Measurements from ENCODE around the gene PCBP3. TPM values are rescaled to one million over a fixed set of nuclear protein-coding genes. Genes with fewer than 3 reads are reported as not detected.
"Not testable (repeated sequence)": the region's sequence is repeated elsewhere in the genome, so short reads cannot be mapped to it uniquely, and the experiment has no call there.

PCBP3 gene
- total RNA-seq, 1 donor from 2014 or later, result 5.5 TPM

- peak; percentile 82 for DNase-seq
These were observed 327.4 kb downstream of the PCBP3 start for GRCh38 chr21:45970674-45971615.

DNA sequence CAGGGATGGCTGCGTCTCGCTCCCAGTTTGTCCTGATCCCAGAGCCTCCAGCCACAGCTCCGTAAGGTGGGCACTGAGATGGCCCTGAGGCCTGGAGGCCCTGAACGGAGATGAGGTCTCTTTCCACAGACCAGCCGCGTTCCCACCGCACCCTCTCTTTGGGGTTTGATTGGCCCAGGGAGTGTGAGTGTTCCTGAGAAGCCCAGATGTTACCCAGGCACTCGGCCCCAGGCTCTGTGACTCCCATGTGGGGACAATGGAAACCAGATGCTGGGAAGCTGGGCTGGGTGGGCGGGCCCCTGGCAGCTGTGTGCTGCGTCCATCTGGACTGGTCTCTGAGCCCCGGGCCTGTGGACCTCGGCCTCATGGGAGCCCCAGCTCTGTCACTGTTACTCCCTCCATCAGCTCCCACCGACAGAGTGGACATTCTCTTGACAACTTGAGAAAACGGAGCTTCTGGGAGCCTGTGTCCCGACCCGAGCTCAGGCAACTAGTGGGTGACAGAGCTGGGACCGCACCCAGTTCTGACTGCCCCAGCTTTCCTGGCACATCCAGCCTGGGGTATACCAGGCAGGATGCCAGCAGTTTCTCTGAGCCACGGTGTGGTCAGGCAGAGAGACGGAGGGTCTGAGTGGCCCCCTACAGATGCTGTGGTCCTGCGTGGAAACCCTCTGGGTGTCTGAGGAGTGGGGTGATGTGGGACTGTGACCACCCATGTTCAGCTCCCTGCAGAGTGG is 328.3 kb downstream of the PCBP3 start:
- DNase-seq, result peak; percentile 91

DNA sequence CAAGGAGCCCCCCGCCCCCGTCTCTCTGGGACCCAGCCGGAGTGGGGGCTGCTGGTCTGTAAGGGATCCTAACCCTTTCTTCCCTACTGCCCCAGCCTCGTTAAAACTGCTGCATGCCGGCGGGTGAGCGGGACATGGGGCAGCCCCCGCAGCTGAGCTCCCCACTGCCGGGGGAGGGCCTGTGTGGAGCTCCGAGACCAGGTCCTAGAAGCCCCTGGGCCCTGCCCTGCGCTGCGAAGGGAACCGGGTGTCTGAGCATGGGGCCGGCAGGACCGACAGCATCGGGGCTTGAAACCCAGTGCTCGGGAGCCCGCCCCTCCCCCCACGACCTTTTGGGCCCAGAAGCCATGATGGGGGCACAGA is 328.8 kb downstream of the PCBP3 start:
- DNase-seq, result peak; percentile 58

- DNase-seq, result peak; percentile 99
These were observed 329.4 kb downstream of the PCBP3 start for GRCh38 chr21:45972716-45973474.

GRCh38 chr21:45973475-45974072 is 330.0 kb downstream of the PCBP3 start:
- DNase-seq, result peak; percentile 96

- DNase-seq, result no peak
These were observed 330.8 kb downstream of the PCBP3 start for GRCh38 chr21:45974073-45975019.

GRCh38 chr21:45975020-45975666 is 331.6 kb downstream of the PCBP3 start:
- DNase-seq, result peak; percentile 86

- not testable (repeated sequence) for DNase-seq
These were observed 332.3 kb downstream of the PCBP3 start for GRCh38 chr21:45975667-45976409.

GRCh38 chr21:45976701-45977311 is 333.3 kb downstream of the PCBP3 start:
- no peak for DNase-seq

GRCh38 chr21:45977396-45977795 is 333.9 kb downstream of the PCBP3 start:
- DNase-seq, result peak; percentile 48

DNA sequence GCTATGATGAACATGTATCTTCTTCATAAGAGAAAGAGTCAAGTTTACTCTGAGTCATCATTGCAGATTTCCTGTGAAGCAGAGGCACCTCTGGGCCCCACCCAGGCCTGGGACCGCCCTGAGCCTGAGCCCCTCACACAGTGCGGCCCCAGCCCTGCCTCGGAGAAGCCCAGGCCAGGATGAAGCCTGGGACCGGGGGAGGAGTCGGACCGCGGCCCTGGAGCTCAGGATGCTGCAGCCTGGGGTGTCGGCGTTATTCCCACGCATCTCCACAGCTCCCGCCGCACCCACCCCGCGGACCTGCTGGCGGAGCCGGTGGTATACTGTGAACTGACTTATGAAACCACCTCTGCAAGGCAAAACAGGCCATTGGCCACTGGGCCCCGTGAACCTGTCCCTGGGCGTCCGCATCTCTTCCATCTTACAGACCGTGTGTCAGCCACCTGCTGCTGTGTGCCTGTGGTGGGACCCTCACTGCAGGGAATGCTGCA is 335.7 kb downstream of the PCBP3 start:
- DNase-seq, result peak; percentile 47

DNA sequence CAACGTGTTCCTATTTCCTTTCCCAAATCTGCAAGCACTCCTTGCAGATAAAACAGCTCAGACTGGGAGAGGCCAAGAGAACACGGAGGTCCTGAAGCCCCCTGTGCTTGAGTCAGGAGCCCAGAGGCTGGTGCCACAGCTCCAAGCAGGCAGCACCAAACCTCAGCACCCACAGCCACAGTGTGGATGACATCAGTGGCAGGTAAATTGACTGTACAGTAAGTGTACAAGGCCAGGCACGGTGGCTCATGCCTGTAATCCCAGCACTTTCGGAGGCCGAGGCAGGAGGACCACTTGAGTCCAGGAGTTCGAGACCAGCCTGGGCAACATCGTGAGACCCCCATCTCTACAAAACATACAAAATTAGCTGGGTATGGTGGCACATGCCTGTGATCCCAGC is 336.1 kb downstream of the PCBP3 start:
- no peak for DNase-seq

DNA sequence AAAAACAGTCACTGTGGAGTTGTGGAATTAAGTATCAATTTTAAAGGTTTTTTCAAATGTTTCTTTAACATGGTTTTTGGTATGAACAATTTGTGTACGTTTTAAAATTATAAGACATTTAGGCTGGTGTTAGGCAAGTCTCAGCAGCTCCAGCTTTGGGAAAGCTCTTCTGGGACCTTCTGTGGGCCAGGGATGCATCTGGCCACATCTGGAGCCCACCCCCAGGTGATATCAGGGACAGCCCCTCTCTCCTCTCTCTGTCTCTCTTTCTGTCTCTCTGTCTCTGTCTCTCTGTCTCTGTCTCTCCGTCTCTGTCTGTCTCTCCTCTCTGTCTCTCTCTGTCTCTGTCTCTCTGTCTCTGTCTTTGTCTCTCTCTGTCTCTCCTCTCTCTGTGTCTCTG is 336.7 kb downstream of the PCBP3 start:
- DNase-seq, result no peak

GRCh38 chr21:45980697-45981096 is 337.2 kb downstream of the PCBP3 start:
- no peak for DNase-seq

DNA sequence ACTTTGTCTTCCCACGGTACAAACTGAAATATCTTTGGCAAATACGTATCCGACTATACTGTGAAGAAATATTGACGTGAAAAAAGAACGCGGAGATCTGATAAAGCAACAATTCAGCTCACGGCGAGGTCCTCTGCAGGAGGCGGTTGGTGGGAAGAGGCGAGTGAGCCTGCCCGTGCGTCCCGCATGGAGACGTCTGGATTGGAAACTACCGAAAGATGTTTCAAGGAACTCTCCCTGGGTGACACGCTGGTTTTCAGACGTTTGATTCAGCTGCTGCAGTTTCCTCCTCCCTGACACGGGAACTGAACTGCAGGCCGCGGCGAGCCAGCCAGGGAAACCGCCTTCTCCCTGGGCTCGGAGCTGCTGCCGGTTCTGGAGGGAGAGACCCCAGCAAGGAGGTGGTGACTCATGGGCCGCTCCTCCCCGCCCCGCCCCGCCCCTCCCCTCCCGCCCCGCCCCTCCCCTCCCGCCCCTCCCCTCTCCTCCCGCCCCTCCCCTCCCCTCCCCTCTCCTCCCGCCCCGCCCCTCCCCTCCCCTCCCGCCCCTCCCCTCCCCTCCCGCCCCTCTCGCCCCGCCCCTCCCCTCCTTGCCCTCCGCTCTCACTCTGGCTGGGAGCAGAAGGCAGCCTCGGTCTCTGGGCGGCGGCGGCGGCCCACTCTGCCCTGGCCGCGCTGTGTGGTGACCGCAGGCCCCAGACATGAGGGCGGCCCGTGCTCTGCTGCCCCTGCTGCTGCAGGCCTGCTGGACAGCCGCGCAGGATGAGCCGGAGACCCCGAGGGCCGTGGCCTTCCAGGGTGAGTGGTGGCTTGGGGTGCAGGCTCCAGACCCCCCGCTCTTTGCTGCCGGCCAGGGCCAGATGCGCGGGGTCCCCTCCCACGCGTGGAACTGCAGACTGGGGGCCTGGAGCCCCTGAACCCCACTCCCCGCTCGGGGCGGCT is 337.9 kb downstream of the PCBP3 start, which contains the start of gene COL6A1:
Gene COL6A1, plus strand, starts transcription at position 620 of the 941 bp plus-strand sequence. Its CDS starts 81 bp downstream, at position 701.
- DNase-seq, result peak; percentile 93

DNA sequence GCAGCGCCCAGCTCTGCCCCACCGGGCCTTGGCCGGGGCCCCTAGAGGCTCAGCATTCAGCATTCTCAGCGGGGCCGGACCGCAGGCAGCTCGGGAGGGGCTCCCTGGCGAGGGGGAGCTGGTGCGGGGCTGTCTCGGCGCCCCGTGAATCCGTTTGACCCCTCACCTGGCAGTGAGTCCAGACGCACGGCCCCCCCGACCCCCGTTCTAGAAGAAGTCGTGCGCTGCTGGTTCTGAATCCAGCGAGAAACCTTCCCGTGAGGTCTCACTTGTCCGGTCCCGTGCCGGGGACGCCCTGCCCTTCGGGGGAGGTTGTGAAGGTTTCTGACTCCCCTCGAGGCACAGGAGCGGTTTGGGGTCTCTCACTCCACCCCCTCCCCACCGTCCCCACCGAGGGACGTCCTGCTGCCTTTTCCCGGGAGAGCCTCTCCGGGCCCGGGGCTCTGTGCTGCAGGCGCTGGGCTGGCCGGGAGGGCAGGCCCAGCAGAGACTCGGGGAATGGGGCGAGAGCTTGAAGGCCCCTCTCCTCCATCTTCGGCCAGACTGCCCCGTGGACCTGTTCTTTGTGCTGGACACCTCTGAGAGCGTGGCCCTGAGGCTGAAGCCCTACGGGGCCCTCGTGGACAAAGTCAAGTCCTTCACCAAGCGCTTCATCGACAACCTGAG is 338.7 kb downstream of the PCBP3 start:
- DNase-seq, result no peak
